ENCODE results near the gene BRINP2. TPM values are rescaled to one million over a fixed set of nuclear protein-coding genes. Genes with fewer than 3 reads are reported as not detected.

Gene BRINP2
- total and polyA plus RNA-seq, 2 of the 13 experiments (the other 11 are each of a cell fraction or from before 2014, with no cell fraction given), result 0.08 to 0.20 TPM

DNA sequence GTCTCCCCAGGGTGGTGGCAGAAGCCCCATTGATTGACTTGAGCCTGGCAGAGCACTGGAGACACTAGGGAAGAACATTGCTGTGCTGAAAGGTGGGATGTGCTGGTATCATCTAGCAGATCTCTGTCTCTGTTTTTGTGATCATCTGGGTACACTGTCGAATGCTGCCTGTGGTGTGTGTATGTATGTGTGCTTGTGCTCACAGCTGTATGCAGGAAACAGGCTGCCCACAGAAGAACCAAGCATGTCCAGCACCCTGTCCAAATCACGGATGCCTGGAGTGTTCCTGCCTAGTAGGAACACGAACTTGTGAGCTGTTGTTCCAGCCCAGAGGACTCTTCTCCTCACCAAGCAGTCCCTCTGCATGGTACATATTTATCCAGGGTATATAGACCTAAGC, 1.5 kb downstream of the BRINP2 start:
- H3K36me3 ChIP-seq (replicated peaks in 1 of 2; ENCODE audit: control insufficient read depth in 1 of 2, insufficient read depth in 2 of 2, low read length in 2 of 2), result no peaks in the 10 kb centered on the region
- H3K9me3 ChIP-seq (ENCODE audit: low read length), result no peaks in the 10 kb centered on the region
- FAIRE-seq (no peak), ATAC-seq (no peak), DNase-seq (ENCODE audit: low spot score) (no peak)
- no peak overlapping the region for H3K4me3 ChIP-seq (replicated peaks in 1 of 3; ENCODE audit: insufficient read depth in 1 of 3, low read depth in 2 of 3, low read length in 3 of 3)
- ChIA-PET CTCF (ENCODE audit: low intra/inter-chr PET ratio, low total read pairs) (no interaction called here), POLR2A (no interaction called here)
- 0 out of 5 replicates have a peak, but pooled peaks cover 0 to 6% of the 10 kb centered on the region in 2 experiments for H3K27me3 ChIP-seq (ENCODE audit: control insufficient read depth in 1 of 2, insufficient read depth in 2 of 2, low read length in 2 of 2)
- no peaks in the 10 kb centered on the region for H3K79me2 ChIP-seq (ENCODE audit: insufficient read depth, low read length)
- intact Hi-C loops (cut with micrococcal nuclease; ENCODE audit: unreplicated experiment) (no loop called here), in situ Hi-C loops (cut with HindIII; ENCODE audit: extremely low pct_ligation_motif_present, low pct_unique_long_range_greater_than_20kb) (no loop called here)
- H3K4me1 ChIP-seq (ENCODE audit: insufficient read depth, low read length), result no peaks in the 10 kb centered on the region
- no peak overlapping the region for H3K9ac ChIP-seq (ENCODE audit: insufficient read depth, low read depth, low read length)
- BruUV-seq (replicated peaks), result no TSS peak
- no CpG with 5 or more reads among the region's 3 CpGs for WGBS (ENCODE audit: low lambda C conversion rate)
- H4K20me1 ChIP-seq (ENCODE audit: insufficient read depth, low read length), result no peaks in the 10 kb centered on the region
- no peak overlapping the region for H3K4me2 ChIP-seq (ENCODE audit: low read depth, low read length)
- H2AFZ ChIP-seq (ENCODE audit: low read length), result no peak overlapping the region
- TF ChIP-seq XRCC5 (optimal IDR thresholded peaks at IDR 0.05; ENCODE audit: low read length), result no peak
- TF ChIP-seq SNAI1 (CRISPR knock-in tag; IDR thresholded peaks at IDR 0.05; ENCODE audit: borderline replicate concordance), result no peak
- TF ChIP-seq ZZZ3 (CRISPR knock-in tag; IDR thresholded peaks at IDR 0.05; ENCODE audit: borderline replicate concordance), result no peak
- no peak for TF ChIP-seq TBL1XR1 (IDR thresholded peaks at IDR 0.05; ENCODE audit: borderline replicate concordance, low read length, partially characterized antibody)
- TF ChIP-seq NFYB (CRISPR knock-in tag; IDR thresholded peaks at IDR 0.05), result no peak
- no peak for TF ChIP-seq KLF6 (CRISPR knock-in tag; IDR thresholded peaks at IDR 0.05)
- TF ChIP-seq, protein P1, sequence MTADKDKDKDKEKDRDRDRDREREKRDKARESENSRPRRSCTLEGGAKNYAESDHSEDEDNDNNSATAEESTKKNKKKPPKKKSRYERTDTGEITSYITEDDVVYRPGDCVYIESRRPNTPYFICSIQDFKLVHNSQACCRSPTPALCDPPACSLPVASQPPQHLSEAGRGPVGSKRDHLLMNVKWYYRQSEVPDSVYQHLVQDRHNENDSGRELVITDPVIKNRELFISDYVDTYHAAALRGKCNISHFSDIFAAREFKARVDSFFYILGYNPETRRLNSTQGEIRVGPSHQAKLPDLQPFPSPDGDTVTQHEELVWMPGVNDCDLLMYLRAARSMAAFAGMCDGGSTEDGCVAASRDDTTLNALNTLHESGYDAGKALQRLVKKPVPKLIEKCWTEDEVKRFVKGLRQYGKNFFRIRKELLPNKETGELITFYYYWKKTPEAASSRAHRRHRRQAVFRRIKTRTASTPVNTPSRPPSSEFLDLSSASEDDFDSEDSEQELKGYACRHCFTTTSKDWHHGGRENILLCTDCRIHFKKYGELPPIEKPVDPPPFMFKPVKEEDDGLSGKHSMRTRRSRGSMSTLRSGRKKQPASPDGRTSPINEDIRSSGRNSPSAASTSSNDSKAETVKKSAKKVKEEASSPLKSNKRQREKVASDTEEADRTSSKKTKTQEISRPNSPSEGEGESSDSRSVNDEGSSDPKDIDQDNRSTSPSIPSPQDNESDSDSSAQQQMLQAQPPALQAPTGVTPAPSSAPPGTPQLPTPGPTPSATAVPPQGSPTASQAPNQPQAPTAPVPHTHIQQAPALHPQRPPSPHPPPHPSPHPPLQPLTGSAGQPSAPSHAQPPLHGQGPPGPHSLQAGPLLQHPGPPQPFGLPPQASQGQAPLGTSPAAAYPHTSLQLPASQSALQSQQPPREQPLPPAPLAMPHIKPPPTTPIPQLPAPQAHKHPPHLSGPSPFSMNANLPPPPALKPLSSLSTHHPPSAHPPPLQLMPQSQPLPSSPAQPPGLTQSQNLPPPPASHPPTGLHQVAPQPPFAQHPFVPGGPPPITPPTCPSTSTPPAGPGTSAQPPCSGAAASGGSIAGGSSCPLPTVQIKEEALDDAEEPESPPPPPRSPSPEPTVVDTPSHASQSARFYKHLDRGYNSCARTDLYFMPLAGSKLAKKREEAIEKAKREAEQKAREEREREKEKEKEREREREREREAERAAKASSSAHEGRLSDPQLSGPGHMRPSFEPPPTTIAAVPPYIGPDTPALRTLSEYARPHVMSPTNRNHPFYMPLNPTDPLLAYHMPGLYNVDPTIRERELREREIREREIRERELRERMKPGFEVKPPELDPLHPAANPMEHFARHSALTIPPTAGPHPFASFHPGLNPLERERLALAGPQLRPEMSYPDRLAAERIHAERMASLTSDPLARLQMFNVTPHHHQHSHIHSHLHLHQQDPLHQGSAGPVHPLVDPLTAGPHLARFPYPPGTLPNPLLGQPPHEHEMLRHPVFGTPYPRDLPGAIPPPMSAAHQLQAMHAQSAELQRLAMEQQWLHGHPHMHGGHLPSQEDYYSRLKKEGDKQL (CRISPR knock-in tag; IDR thresholded peaks at IDR 0.05; ENCODE audit: low read depth), result no peak
- H3K27ac ChIP-seq (ENCODE audit: extremely low read length, insufficient read depth, low read length), result no peak overlapping the region
